GM12865 (cell line): Measurements from ENCODE around the gene PNPLA5.
"Not testable (repeated sequence)": the region's sequence is repeated elsewhere in the genome, so short reads cannot be mapped to it uniquely, and the experiment has no call there.

Experiments
- DNase-seq: peaks from one replicate; pipeline ENCODE4 v3.0.0; 2010; ENCODE audit warnings: low read depth
- H3K4me3 ChIP-seq: 2 replicates; pipeline ENCODE4 v1.5.1; 2011; ENCODE audit warnings: mild to moderate bottlenecking, low read depth, low read length, control low read depth
- CTCF ChIP-seq: IDR thresholded peaks from 2 replicates; pipeline ENCODE4 v1.5.1; 2011; ENCODE audit warnings: low read length, control low read depth, low read depth, inconsistent platforms; ENCODE audit not compliant: insufficient read depth; ENCODE audit errors: missing control alignments

PNPLA5 gene

DNA sequence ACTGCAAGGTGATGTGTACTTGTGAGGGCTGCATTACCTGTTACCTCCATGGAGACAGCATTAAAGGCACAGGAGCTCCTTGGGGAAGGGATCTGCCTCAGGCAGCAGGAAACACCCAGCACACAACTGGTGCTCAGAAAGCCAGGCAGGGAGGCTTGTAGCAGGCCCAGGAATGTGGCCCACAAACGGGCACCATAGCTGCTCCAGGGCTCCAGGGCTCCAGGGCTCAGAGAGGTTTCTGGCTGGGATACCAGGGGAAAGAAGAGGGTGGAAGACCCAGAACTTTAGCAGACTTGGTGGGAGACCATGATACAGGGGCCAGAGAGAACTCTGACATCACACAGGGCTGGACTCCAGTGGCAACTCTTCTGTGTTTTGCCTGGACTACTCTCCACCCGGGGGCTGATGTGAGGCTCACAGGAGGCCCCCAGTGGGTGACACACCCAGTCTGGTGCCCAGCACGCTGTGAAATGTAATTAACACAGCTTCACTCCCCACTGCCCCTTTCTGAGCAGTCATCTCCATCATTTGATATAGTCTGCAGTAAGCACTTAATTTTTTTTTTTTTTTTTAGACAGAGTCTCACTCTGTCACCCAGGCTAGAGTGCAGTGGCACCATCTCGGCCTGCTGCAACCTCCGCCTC lies 14.8 kb downstream of the PNPLA5 start:
- H3K4me3 ChIP-seq = no peak overlapping the region
- DNase-seq = no peak
- no peak for TF ChIP-seq CTCF

DNA sequence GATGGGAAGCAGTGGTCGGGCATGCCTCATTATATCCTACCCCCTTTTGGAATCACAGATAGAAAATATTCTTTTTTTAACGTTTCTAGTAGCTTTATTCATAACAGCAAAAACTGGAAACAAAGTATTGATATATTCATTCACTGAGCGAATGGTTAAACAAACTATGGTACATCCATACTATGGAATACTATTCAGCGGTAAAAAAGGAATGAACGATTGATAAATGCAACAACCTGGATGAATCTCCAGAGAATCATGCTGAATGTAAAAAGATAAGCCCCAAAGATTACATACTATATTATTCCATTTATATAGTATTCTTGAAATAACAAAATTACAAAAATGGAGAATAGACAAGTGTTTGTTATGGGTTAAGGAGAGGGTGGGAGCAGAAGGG lies 22.0 kb downstream of the PNPLA5 start:
- no peak for DNase-seq
- TF ChIP-seq CTCF = no peak
- H3K4me3 ChIP-seq = no peak overlapping the region

DNA sequence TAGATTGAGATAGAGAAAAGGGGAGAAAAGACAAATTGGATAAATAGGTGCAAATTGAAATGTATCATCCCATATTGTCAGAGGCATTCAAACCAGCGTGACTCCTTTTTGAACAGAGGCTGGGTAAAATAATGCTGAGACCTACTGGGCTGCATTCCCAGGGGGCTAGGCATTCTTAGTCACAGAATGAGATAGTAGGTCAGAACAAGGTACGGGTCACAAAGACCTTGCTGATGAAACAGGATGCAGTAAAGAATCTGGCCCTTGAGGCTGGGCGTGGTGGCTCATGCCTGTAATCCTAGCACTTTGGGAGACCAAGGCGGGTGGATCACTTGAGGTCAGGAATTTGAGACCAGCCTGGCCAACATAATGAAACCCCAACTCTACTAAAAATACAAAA lies 22.8 kb downstream of the PNPLA5 start:
- not testable (repeated sequence) for DNase-seq, H3K4me3 ChIP-seq

GRCh38 chr22:43867839-43868635 lies 23.8 kb downstream of the PNPLA5 start:
- no peak for DNase-seq
- no peak overlapping the region for H3K4me3 ChIP-seq
- no peak for TF ChIP-seq CTCF

GRCh38 chr22:43862882-43863202 lies 29.0 kb downstream of the PNPLA5 start:
- no peak for DNase-seq
- TF ChIP-seq CTCF = no peak
- H3K4me3 ChIP-seq = no peak overlapping the region

- TF ChIP-seq CTCF = no peak
- no peak within 1 kb of the TSS for H3K4me3 ChIP-seq
- no peak for DNase-seq
These were observed 29.5 kb downstream of the PNPLA5 start, which contains the start of gene SULT4A1 for GRCh38 chr22:43862074-43862881. Gene SULT4A1 (minus strand): TSS chr22:43862513. CDS start chr22:43862382, 131 bp downstream.

DNA sequence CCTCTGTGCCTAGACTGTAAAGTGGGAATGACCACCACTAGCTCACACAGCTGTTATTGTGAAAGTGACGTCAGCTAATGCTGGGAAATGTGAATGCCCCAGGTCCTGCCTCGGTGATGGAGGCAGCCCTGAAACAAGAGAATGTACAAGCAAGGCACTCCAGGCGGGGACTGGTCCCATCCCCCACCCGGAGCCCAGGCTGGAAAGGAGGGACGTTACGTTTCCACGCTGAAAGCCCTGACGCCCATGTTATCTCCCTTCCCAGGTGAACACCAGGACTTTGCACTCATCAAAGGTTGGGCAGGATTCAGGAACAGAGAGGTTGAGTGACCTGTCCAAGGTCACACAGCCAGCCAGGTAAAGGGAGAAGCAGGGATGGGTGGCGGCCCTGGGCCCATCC lies 30.3 kb downstream of the PNPLA5 start:
- no peak for TF ChIP-seq CTCF
- DNase-seq = no peak
- no peak overlapping the region for H3K4me3 ChIP-seq
